GM12874 (cell line): ENCODE results near the gene EBF4.

Experiments used
- TF ChIP-seq, protein P1 (sequence below): IDR thresholded peaks from 2 replicates; pipeline ENCODE4 v1.5.1; 2011; ENCODE audit warnings: low read depth, mild to moderate bottlenecking, control low read depth, low read length, moderate library complexity; ENCODE audit not compliant: insufficient read depth

EBF4 gene

DNA sequence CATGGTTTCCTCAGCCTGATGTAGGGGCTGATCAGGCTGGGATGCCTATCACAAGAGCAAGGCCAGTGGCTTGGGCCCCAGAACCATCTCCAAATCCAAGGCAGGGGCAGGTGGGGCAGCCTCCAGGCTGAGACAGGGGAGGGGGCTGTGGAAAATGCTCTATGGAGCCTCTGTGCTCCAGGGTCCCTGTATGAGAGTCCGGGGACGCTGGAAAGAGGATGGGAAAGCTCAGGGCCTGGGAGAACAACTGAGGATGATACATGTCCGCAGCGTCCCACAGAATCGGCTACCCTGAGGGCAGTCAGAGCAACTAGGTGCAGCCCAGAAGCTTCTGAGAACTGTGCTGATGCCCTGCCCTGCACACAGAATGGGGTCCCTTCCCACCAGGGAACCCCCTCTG lies 64.4 kb downstream of the EBF4 start:
- TF ChIP-seq, protein P1, sequence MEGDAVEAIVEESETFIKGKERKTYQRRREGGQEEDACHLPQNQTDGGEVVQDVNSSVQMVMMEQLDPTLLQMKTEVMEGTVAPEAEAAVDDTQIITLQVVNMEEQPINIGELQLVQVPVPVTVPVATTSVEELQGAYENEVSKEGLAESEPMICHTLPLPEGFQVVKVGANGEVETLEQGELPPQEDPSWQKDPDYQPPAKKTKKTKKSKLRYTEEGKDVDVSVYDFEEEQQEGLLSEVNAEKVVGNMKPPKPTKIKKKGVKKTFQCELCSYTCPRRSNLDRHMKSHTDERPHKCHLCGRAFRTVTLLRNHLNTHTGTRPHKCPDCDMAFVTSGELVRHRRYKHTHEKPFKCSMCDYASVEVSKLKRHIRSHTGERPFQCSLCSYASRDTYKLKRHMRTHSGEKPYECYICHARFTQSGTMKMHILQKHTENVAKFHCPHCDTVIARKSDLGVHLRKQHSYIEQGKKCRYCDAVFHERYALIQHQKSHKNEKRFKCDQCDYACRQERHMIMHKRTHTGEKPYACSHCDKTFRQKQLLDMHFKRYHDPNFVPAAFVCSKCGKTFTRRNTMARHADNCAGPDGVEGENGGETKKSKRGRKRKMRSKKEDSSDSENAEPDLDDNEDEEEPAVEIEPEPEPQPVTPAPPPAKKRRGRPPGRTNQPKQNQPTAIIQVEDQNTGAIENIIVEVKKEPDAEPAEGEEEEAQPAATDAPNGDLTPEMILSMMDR: no peak

DNA sequence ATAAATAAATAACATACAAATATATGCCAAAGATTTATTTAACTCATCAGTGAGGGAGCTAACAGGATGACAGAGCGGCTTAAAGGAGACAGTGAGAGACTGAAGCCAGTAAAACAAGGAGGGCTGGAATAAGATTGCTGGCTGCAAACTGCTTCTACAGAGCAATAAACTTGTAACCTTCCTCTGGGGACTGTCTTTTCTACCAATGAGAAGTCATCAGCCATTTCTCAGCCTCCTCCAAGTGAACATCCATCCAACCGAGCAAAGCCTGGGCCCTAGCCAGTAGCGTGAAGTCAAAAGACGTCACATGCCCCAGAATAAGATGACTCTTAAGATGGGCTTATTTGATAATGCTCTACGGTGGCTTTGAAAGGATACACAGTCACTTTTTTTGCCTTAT lies 65.4 kb downstream of the EBF4 start:
- TF ChIP-seq, protein P1: no peak

DNA sequence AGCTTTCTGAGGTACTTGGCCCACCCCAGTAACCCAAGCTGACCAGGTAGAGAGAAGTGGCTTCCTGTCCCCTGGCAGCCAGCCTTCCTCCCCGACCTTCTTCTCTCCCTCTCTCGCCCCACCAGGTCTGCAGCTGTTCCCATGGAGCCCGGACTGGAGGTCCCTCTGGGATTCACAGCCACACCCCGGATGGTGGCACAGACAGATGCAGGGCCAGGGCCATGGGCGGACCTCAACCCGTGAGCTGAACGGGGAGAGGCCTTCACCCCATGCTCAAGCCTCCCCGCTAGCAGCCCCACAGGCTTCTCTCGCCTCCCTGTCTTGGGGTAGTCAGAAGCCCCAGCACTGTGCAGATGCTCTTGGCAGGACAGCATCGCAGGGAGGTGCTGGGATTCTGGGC lies 66.6 kb downstream of the EBF4 start:
- TF ChIP-seq, protein P1: no peak

DNA sequence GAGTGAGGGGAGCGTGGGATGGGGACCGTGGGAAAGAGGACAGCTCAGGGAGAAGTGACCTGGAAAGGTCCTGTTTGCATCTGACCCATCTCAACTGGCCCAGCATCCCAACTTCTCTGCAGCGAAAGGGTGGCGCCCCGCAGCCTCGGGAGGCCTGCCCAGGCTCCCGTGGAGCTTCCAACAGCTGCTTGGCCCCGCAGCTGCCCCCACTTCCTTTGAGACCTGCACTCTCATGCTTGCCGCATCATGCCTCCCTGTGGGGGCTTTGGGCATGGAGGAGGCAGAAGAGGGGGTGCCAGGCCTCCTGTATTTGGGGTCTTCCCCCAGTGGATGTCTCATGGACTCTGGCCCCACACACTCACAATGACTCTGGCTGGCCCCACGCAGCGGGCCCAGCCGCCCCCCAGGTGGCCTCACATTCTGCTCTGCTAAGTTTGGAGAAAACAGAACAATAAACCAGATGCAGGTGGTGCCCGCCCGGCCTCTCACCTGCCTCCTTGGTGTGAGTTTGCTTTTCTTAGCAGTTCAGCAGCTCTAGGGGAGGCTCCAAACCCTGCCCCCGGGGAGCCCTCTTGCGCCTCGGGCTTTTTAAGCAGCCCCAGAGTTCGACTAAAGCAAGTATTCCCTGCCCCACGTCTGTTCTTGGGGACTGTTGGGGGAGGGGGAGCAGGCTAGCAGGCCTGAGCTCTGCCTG lies 67.2 kb downstream of the EBF4 start:
- TF ChIP-seq, protein P1: no peak

DNA sequence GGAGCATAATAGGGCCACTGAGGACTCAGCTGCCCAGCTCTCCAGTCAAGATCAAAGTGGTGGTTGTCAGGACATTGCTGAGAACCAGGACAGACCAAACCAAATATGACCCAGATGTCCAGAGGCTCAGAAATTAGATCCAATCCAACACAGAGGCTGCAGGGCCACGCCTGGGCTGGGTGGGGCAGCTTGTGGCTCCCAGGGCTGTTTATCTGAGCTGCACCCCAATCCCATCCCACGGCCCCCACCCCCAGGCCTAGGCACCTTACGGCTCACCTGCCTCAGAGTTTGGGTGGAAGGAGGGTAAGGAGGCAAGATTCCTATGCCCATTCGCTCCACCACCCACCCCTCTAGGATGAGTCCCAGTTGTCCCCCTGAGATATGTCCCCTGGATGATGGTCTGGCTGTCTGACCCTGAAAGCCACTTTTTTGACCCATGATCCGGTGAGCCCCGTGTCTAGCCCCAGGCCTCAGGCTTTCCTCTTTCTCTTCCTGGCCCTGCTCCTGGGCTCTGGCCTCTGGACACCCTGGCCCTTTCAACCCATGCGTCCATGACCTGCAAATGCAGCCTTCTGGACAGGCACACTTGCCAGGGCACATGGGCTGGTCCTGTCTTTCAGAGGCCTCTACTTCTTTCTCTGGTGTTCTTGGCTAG lies 67.8 kb downstream of the EBF4 start:
- TF ChIP-seq, protein P1: no peak

DNA sequence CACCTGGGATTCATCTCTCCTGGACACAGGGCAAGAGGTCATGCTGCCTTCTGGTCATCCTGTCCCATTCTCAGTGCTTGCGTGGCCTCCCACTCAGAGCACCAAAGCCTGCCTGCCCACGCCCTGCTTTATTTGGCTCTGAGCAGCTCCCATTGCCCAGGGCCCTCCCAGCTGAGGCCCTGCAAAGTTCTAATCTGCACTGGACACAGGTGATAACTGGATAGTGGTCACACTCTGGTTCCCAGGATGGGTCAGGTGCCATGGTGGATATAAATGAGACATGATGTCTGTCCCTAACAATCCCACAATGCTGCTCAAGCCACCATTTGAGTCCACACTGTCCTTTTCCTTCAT lies 68.3 kb downstream of the EBF4 start:
- TF ChIP-seq, protein P1: no peak

DNA sequence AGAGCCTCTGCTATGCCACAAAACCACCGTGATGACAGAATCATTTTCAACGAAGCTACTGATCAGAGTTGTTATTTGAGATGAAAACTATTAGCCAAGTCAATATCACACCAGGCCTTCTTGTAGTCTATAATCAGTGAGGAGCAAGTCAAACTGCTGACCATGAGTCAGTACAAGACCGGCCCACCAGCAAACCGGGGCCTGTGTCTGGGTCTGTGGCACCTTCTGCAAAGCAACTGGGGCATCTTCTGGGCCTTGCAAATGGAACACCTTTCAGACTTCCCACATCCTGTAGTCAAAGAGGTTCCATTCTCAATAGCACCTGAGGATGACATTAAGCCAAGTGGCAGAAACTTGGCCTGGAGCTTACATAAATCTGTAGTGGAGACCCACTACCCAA lies 69.3 kb downstream of the EBF4 start:
- TF ChIP-seq, protein P1: no peak
